Stimulated activated naive CD4-positive, alpha-beta T cell treated with Interleukin-2 at 50 U/mL for 16 hours (primary cell): Measurements from ENCODE around the gene MRPL37.
"Not testable (repeated sequence)": the region's sequence is repeated elsewhere in the genome, so short reads cannot be mapped to it uniquely, and the experiment has no call there.

ENCODE experiments used
- DNase-seq: peaks from one replicate; lab custom pipeline; 2025; lab: John Stamatoyannopoulos, UW

Gene MRPL37

DNA sequence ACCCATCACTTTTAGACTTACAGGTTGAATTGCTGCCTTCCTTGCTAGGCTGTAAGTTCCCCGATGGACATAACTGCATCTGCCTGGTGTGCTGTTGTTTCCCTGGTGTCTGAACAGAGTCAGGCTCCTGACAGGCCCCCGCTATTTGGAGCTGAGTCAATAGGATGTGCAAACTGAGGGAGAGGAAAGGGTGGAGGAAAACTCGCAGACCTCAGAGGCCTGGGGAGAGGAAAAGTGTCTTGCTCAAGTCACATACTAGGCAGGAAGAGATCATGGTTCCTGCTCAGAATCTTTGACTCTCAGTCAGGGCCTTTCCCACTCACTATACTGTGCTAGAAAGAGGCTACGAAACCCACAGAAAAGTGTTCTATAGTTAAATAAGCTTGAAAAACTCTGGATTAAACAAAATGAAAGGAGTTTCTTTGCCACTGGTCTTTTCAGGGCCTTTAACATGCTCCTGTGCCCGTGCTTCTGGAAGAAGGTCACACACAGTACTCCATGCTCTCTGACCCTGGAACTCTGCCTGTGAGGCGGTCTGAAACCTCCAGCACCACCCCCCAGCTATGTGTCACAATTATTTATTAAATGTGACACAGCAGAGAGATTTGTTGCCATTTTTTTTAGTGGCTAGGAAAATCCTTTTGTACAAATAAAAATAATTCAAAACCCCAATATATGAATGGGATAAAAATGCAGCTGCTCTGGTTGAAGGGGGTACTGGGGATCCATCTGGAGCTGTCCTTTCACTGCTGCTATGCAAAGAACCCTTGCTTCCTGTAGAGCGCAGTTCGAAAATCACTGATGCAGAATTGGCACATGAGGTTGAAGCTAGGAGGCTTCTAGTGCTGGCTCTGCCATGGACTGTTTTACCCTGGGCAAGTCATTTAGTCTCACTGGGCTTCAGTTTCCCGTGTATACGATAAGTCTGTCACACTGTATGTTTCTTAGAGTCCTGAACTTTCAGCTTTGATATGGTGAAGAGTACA is 27.1 kb upstream of the MRPL37 start:
- DNase-seq: no peak

GRCh38 chr1:54173681-54174080 is 26.3 kb upstream of the MRPL37 start:
- no peak for DNase-seq

GRCh38 chr1:54174106-54174505 is 25.9 kb upstream of the MRPL37 start:
- no peak for DNase-seq

- DNase-seq: no peak
Observed at GRCh38 chr1:54176621-54177327, 23.2 kb upstream of the MRPL37 start.

DNA sequence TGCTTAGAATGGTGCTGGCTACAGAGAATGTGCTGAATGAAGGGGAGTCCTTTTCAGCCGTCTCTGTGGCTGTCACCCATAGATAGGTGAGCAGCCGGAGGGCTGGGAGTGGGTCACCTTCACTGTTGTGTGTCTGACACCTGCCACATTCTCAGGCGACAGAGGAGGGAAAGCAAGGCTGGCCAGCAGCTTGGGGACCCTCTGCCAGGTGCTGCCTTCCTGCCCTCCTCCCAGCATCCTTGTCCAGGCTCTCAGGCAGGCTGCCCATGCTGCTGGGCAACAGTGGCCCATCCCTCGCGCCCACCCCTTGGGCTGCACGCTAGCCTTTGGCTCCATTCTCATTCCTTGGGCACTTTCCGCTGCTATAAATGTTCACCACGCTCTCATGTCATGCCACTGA is 22.2 kb upstream of the MRPL37 start:
- DNase-seq: no peak

- no peak for DNase-seq
Observed at GRCh38 chr1:54178296-54179070, 21.5 kb upstream of the MRPL37 start.

DNA sequence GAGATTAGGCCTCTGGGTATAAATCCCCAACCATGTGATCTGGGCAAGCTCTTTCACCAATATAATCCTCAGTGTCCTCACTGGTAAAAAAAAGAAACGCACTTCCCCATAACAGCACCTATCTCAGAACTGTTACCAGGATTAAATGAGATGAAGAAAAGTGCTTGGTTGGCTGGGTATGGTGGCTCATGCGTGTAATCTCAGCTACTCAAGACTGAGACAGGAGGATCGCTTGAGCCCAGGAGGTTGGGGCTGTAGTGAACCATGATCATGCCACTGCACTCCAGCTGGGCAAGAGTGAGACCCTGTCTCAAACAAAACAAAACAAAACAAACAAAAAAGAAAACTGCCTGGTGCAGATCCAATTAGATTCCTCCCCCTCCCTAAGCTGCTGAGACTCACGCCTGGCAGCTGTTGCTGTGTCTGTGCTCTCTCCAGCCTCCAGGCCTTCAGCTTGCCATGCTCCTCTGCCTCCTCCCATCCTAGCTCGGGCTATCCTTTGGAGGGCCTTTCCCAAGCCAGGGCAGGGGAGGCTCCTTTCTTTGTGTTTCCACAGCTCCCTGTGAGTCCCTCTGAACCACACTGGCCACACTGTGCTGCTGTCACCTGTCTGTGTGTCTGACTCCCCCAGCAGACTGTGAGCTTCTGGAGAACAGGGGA is 19.1 kb upstream of the MRPL37 start:
- no peak for DNase-seq

DNA sequence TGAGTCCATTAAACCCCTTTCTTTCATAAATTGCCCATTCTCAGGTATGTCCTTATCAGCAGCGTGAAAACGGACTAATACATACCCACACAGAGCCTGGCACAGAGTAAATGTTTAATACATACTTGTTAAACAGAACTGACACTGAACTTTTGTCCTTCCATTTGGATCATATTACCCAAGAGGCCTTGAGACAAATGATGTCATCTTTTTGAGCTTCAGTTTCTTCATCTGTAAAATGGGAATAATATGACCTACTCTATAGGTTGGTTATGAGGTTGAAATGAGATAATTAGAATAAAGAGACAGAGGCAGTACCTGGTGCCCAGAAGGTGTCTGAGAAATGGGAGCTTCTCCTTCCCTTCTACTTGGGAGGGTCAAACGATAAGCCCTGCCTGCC is 13.9 kb upstream of the MRPL37 start:
- DNase-seq: no peak

- DNase-seq: no peak
Observed at GRCh38 chr1:54188291-54188690, 11.7 kb upstream of the MRPL37 start.

- no peak for DNase-seq
Observed at GRCh38 chr1:54190526-54190925, 9.4 kb upstream of the MRPL37 start.

DNA sequence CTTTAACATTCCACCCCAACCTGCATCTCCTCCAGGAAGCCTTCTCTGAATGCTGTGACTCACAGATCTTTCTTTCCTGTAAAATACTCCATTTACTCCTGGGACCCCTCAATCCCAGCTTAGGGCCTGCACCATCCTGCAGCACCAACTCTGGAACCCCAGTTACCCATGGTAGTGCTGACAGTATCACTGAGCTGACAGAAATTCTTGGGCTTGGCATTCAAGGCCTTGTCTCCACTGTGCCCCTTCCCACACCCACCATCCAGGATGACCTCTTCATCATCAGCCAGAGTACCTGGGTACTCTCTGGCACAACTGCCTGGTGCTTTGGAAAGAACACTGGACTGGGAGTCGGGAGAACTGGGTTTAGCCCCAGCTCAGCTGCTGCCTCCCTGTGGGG is 8.4 kb upstream of the MRPL37 start:
- DNase-seq: no peak

- DNase-seq: no peak
Observed at GRCh38 chr1:54193453-54193852, 6.5 kb upstream of the MRPL37 start.

- no peak for DNase-seq
Observed at GRCh38 chr1:54199151-54199764, 709 bp upstream of the MRPL37 start.

GRCh38 chr1:54200519-54200997 is 591 bp downstream of the MRPL37 start:
- DNase-seq: no peak

DNA sequence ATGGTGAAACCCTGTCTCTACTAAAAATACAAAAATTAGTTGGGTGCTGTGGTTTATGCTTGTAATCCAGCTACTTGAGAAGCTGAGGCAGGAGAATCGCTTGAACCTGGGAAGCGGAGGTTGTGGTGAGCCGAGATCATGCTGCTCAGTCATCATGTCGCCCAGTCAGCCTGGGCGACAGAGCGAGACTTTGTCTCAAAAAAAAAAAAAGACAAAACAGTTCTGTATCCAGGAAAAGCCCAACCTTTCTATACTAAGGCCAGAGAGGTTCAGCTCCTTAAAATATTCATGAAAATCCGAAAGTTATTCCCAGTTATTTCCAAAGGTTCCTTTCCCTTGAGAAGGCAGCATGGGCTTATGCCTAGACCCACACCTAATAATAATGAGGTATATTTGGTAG is 4.2 kb downstream of the MRPL37 start:
- no peak for DNase-seq

DNA sequence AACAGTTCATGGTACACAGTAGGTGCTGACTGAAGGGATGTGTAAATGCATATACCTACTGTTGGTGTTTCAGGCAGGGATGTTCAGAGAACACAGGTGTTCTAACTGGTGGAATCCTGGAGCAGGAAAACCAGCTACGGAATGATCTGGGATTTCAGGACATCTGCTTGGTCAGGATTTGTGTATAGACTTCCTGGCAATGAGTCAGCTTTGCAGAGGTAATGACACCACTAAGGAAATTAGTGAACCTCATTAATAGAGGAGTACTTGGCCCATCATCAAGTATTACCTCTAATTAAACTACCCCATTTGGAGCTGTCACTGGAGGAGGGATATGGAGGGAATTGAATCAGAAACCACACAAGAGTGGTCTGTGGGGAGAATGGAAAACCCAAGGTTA is 7.3 kb downstream of the MRPL37 start:
- DNase-seq: no peak

- not testable (repeated sequence) for DNase-seq
Observed at GRCh38 chr1:54207896-54208295, 7.9 kb downstream of the MRPL37 start.

DNA sequence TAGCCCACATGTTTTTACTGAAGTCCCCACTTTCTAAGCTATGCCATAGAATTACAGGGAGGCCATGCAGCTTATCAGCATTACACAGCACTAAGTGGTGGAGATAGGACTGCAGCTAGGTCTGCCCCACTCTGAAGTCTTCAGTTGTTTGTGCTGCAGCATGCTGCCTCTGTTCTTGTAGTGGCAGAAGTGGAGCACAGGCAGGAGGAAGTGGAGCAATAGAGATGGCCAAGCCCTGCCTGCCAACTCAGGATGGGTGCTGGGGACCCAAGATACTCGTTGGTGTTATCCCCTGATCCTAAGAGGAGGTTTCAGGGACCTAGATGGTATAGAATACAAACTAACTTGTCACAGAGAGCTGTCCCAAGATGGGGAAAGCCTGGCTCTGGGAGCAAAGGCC is 12.9 kb downstream of the MRPL37 start:
- DNase-seq: no peak

DNA sequence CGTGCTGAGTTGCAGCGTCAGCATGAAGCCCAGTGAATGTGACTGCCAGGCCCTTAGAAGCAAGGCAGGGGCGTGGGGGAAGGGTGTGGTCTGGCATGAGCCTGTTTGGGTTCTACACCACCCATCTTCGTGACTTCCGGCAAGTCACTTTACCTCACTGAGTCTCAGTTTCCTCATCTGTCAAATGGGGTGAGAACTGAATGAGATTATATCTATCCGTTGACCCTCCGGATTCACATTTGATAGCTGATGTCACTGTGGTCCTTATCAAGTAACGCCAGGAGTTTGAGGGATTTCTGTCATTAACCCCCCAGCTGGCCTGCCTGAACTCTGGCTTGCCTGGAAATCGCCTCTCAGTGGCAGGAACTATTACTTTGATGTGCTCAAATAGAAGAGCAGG is 15.6 kb downstream of the MRPL37 start:
- DNase-seq: no peak

- no peak for DNase-seq
Observed at GRCh38 chr1:54218883-54219687, 19.1 kb downstream of the MRPL37 start.

GRCh38 chr1:54219688-54220003 is 19.7 kb downstream of the MRPL37 start:
- no peak for DNase-seq
